Measurements from ENCODE around the gene SPATS2. TPM values are rescaled to one million over a fixed set of nuclear protein-coding genes. Genes with fewer than 3 reads are reported as not detected.
A peak's percentile ranks its signal among the peaks of the same experiment; 100 is the strongest.

SPATS2 gene
- total and polyA plus RNA-seq, 11 donors = 3.0 to 9.1 (median 5.7) TPM

DNA sequence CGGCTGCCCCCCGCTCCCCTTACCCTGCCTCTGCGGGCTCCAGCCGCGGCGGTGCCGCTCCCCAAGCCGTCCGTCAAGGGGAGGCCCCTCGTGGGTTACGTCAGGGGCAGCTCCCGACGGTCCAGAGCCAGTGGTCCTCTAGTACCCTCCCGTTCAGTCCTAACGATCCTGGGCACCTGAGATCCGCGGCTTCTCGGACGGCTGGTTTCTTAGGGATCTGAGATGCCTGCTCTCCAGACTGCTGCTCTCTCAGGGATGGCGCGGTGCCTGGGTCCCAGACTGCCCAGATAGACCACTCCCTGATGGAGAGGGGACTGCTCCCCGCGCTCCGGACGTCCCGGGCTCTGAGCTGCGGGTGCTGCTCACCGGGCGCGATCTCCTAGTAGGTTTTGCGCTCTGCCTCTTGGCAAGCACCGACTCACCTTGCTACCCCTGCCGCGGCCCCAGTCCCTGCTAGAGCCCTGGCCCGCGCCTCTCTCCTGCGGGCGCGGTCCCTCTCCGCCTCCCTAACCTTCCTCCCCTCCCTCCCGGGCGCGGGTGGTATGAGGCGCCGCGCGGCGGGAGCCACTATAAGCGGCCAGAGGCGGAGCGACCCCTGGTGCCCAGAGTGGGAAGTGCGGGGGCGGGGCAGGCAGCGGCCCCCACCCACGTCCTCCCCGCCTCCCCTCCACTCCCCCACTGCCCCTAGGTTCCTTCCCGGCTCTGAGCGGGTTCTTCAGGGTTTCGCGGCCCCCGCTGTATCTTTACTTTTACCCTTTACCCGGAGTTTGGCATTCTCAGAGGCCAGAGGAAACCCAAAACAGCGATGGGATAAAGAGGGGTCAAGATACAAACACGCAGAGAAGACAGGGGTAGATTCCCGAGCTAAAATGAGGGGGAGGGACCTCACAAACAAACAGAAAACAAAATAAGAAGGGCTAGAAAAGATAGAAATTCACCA, 30.3 kb upstream of the SPATS2 start, which contains the start of gene C1QL4:
Gene C1QL4 (minus strand): TSS at position 544 of the 940 bp plus-strand sequence. CDS start 711 bp downstream, outside the sequence.
- peaks cover 0 to 26% (median 7%) of the 10 kb centered on the region in 12 donors for H3K4me1 ChIP-seq
- intact Hi-C loops (cut with DNase I) = loop anchor here in 5 of 10 donors (5.0 kb wide), 2 partner anchors 45 to 50 kb away; no protein-coding TSS in a partner anchor
- ATAC-seq (peak; percentile 59 to 91 (median 84)), DNase-seq (peak; percentile 80 to 92 (median 85))
- no peaks in the 10 kb centered on the region for H3K9me3 ChIP-seq
- no peaks in the 10 kb centered on the region for H3K36me3 ChIP-seq
- H3K27me3 ChIP-seq = peaks cover 29 to 89% (median 53%) of the 10 kb centered on the region in 9 donors
- H3K4me3 ChIP-seq = peak within 1 kb of the TSS; percentile 5 to 50 (median 38)
- 2 to 5% (median 2%) methylated on average over 33 to 65 of the region's 65 CpGs for WGBS, 4 donors
- TF ChIP-seq, protein P1, sequence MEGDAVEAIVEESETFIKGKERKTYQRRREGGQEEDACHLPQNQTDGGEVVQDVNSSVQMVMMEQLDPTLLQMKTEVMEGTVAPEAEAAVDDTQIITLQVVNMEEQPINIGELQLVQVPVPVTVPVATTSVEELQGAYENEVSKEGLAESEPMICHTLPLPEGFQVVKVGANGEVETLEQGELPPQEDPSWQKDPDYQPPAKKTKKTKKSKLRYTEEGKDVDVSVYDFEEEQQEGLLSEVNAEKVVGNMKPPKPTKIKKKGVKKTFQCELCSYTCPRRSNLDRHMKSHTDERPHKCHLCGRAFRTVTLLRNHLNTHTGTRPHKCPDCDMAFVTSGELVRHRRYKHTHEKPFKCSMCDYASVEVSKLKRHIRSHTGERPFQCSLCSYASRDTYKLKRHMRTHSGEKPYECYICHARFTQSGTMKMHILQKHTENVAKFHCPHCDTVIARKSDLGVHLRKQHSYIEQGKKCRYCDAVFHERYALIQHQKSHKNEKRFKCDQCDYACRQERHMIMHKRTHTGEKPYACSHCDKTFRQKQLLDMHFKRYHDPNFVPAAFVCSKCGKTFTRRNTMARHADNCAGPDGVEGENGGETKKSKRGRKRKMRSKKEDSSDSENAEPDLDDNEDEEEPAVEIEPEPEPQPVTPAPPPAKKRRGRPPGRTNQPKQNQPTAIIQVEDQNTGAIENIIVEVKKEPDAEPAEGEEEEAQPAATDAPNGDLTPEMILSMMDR (IDR thresholded peaks at IDR 0.05) = peak; percentile 93 to 99 (median 98)
- TF ChIP-seq POLR2A (IDR thresholded peaks at IDR 0.05) = no peak
- no peak within 1 kb of the TSS for H3K27ac ChIP-seq

DNA sequence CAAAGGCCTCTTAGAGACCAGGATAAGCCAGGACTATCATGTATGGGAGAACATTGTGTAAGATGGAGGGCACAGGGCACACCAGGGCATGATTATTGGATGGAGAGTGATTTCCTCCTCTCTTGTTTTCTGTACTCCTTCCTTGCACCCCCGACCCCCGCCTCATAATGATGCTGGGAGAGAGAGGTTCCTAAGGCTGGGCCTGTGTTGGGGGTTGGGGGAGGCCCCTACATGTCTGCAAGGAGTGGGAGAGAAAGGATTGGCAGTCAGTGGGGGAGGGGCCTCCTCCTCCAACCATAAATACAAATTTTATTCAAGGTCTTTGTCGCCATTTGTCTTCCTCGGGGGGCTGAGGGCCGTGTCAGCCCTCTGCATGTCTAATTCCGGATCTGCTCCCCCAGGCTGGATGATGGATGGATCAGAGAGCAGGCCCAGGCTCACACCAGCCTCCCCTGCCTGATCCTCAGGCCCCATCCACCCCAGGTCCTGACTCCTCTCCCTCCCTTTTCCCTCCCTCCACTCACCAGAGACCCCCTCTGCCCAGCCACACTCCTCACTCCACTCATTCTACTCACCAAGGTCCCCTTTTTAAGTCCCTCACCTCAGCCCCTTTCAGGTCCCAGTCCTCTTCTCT, 28.3 kb upstream of the SPATS2 start:
- H3K4me3 ChIP-seq = no peak overlapping the region
- intact Hi-C loops (cut with DNase I) = loop anchor here in 6 of 10 donors (2.0 to 5.0 kb wide), 3 partner anchors 47 to 52 kb away; no protein-coding TSS in a partner anchor
- H3K4me1 ChIP-seq = peaks cover 6 to 41% (median 21%) of the 10 kb centered on the region in 12 donors
- H3K27ac ChIP-seq = no peak overlapping the region
- H3K9me3 ChIP-seq = no peaks in the 10 kb centered on the region
- no peaks in the 10 kb centered on the region for H3K36me3 ChIP-seq
- H3K27me3 ChIP-seq = peaks cover 31 to 86% (median 57%) of the 10 kb centered on the region in 9 donors
- TF ChIP-seq POLR2A (IDR thresholded peaks at IDR 0.05) = no peak
- TF ChIP-seq, protein P1 (IDR thresholded peaks at IDR 0.05) = no peak
- 70 to 82% (median 78%) methylated on average over 6 of the region's 6 CpGs for WGBS, 4 donors
- ATAC-seq (no peak), DNase-seq (no peak)

DNA sequence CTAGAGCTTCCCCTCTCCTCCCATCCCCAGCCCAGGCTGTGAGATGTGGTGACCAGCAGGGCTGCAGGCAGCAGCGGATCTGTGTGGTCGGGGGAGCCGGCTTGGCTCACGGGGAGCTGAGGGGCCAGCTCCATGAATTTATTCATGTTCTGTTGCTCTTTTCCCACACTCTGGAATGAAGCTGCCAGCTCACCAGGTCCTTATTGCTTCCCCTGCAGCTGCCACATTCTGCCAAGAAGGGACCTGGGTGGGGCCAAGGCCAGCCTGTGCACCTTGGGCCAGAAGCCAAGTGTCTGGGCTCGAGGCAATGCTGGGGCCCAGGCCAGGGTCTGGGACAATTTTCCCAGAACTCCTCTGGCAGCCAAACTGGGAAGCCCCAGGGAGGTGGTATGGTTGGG, 27.8 kb upstream of the SPATS2 start:
- intact Hi-C loops (cut with DNase I) = loop anchor here in 6 of 10 donors (2.0 to 5.0 kb wide), 3 partner anchors 47 to 52 kb away; no protein-coding TSS in a partner anchor
- Histone ChIP-seq H3K27me3 (peaks cover 27 to 86% (median 57%) of the 10 kb centered on the region in 9 donors), H3K27ac (no peak overlapping the region), H3K4me3 (no peak overlapping the region), H3K9me3 (no peaks in the 10 kb centered on the region), H3K36me3 (no peaks in the 10 kb centered on the region), H3K4me1 (peaks cover 6 to 42% (median 21%) of the 10 kb centered on the region in 12 donors)
- WGBS, 4 donors = 54 to 61% (median 59%) methylated on average over 5 of the region's 5 CpGs
- no peak for DNase-seq
- ATAC-seq = no peak
- TF ChIP-seq, protein P1 (IDR thresholded peaks at IDR 0.05) = no peak
- TF ChIP-seq POLR2A (IDR thresholded peaks at IDR 0.05) = no peak

All from heart left ventricle (tissue), 16 donors.